GM12865 (cell line): ENCODE data around the gene GPR62.

ENCODE experiments used
- DNase-seq: peaks from one replicate; pipeline ENCODE4 v3.0.0; 2010; ENCODE audit warnings: low read depth
- H3K4me3 ChIP-seq: 2 replicates; pipeline ENCODE4 v1.5.1; 2011; ENCODE audit warnings: mild to moderate bottlenecking, low read depth, low read length, control low read depth
- CTCF ChIP-seq: IDR thresholded peaks from 2 replicates; pipeline ENCODE4 v1.5.1; 2011; ENCODE audit warnings: low read length, control low read depth, low read depth, inconsistent platforms; ENCODE audit not compliant: insufficient read depth; ENCODE audit errors: missing control alignments

Gene GPR62

DNA sequence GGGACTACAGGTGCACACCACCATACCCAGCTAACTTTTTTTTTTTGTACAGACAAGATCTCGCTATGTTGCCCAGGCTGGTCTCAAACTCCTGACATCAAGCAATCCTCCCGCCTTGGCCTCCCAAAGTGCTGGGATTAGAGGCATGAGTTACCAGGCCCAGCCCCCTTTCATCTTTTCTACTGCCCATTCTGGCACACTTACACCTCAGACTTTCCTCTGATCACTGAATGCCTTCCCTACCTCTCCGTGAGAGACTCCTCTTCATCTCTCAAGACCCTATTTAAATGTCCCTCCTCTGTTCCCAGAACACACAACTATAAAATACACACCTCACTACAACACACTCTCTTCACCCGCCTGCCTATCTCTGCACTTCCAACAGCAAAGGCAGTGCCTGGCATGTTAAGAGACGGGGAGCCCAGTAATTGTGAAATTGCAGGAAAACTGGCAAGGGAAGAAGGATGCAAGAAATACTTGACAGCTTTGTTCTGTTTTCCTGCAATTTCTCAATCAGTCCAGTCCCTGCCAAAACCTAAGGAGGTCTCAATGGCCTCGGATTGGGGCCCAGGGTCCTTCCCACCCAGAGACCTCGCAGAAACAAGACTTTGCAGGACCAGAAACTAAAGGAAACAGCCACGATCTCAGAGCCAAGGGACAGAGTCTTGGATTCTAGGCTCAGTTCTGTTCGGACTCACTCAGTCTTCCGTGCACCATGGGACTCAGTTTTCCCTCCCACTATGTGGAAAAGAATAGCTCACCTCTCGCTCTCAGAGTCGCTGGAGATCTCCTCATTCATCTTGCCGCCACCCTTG is 14.3 kb upstream of the GPR62 start:
- H3K4me3 ChIP-seq = peak overlapping the region; percentile 84
- no peak for DNase-seq
- TF ChIP-seq CTCF = no peak

DNA sequence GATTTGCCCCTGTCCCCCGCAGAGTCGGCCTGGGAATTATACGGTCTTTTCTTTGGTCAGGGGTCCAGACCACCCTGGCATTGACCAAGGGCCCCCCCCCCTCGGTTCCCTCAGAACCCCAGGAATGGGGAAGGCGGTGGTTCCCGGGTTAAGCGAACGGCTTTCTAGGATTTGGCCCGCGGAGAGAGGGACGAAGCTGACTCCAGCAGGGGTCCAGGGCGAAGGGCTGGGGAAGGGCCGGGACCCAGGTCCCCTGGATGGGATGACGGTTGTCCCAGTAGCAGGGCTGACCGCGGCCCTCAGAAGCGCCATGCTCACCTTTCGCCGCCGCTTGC is 13.8 kb upstream of the GPR62 start:
- TF ChIP-seq CTCF = no peak
- no peak for DNase-seq
- H3K4me3 ChIP-seq = peak overlapping the region; percentile 84

- peak within 1 kb of the TSS; percentile 84 for H3K4me3 ChIP-seq
- TF ChIP-seq CTCF = peak; percentile 100
- peak; percentile 100 for DNase-seq
Measured at GRCh38 chr3:51941798-51942602, 13.2 kb upstream of the GPR62 start, which contains the start of the genes PARP3 and RRP9. PARP3 (plus strand) TSS chr3:51942363; CDS start chr3:51943356, 993 bp downstream. RRP9 (minus strand) TSS chr3:51941904; CDS start chr3:51941867, 37 bp downstream.

DNA sequence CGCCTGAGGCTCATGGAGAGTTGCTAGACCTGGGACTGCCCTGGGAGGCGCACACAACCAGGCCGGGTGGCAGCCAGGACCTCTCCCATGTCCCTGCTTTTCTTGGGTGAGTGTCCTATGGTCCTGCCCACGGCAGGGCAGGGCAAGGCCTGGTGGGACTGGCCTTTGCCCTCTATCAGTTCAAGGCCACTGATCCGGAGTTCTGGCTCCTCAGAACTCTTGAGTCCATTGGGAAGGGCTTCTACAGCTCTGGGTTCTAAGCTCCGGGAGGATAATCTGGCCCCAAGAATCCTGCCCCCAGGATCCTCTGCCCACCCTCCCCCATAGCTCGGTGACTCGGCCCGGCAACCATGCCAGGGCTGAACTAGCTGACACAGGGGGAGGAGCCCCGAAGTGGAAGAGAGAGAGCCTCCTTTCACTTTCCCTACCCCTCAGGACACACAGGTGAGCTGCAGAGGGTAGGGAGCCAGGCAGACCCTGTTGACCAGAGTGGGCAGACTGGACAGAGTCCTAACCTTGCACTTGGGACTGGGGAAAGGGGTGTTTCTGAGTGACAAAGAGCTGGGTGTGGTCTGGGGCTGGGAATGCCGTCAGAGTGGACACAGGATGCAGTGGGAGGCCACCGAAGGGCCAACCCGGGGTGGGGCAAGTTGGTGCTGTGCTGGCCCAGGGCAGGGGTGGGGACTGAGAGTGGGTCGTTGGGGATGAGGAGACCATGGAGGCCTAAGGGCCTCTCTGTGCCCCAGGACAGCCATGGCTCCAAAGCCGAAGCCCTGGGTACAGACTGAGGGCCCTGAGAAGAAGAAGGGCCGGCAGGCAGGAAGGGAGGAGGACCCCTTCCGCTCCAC is 12.4 kb upstream of the GPR62 start:
- DNase-seq = peak; percentile 78
- no peak for TF ChIP-seq CTCF
- peak overlapping the region; percentile 73 for H3K4me3 ChIP-seq

GRCh38 chr3:51943451-51944391 is 11.5 kb upstream of the GPR62 start:
- TF ChIP-seq CTCF = no peak
- H3K4me3 ChIP-seq = peak overlapping the region; percentile 73; the same call in 1 of the 2 replicates
- DNase-seq = no peak
